ENCODE data around the gene CHST7. TPM values are rescaled to one million over a fixed set of nuclear protein-coding genes. Genes with fewer than 3 reads are reported as not detected.

CHST7 gene
- total and polyA plus RNA-seq, 2 of the 8 experiments (the other 6 are each of a cell fraction or from before 2014, with no cell fraction given): 7.9 to 14.1 TPM

DNA sequence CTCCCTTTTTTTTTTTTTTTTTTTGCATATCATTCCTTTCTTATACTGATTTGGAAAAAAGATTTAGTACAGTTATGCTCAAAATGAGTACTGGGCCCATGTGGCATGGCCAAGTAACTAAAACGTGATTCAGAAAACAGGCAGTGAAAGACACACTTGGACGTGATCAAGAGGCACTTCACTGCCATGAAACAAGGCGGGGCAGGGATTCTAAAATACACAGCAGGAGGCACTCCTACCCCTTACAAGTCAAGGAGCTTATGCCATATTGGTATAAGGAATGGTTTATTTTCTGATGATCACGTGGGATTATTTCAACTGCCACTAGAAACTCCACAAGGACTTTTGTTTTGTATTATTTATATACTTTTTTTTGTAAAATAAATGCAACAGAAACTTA is 72.0 kb downstream of the CHST7 start:
- Histone ChIP-seq H3K79me2 (ENCODE audit: control insufficient read depth in 1 of 2, insufficient read depth in 2 of 2, low read length in 2 of 2) (no peaks in the 10 kb centered on the region), H3K4me2 (ENCODE audit: insufficient read depth in 1 of 2, low read depth in 2 of 2, low read length in 2 of 2) (no peak overlapping the region), H2AFZ (ENCODE audit: low read length) (no peak overlapping the region), H3K4me1 (replicated peaks in 1 of 4; ENCODE audit: control insufficient read depth in 3 of 4, insufficient read depth in 4 of 4, low read length in 3 of 4) (peaks cover 0 to 18% (median 12%) of the 10 kb centered on the region in 4 experiments; a peak in 5 of 7 replicates), H2BK15ac (ENCODE audit: low read length) (no peak overlapping the region), H2AK5ac (ENCODE audit: low read depth, low read length) (no peak overlapping the region), H3K79me1 (ENCODE audit: low read depth, low read length) (no peaks in the 10 kb centered on the region), H3K9me3 (ENCODE audit: insufficient read depth in 2 of 2, low read depth in 1 of 2, low read length in 1 of 2) (no peaks in the 10 kb centered on the region), H3K14ac (ENCODE audit: insufficient read length) (no peak overlapping the region), H4K20me1 (replicated peaks in 1 of 2; ENCODE audit: control insufficient read depth in 1 of 2, insufficient read depth in 2 of 2, low read length in 2 of 2) (no peaks in the 10 kb centered on the region), H3K9ac (replicated peaks in 1 of 4; ENCODE audit: extremely low read depth in 1 of 4, low read depth in 3 of 4, low read length in 3 of 4) (no peak overlapping the region), H3K36me3 (ENCODE audit: control insufficient read depth in 2 of 4, insufficient read depth in 4 of 4, low read length in 3 of 4) (peaks cover 0 to 6% (median 0%) of the 10 kb centered on the region in 4 experiments; a peak in 2 of 8 replicates), H3K4ac (replicated peaks; ENCODE audit: insufficient read length, low read depth, low read length) (no peak overlapping the region), H3K23me2 (ENCODE audit: low read depth, low read length) (no peaks in the 10 kb centered on the region), H2BK120ac (replicated peaks; ENCODE audit: low read depth, low read length) (no peak overlapping the region), H2BK5ac (ENCODE audit: low read depth, low read length) (no peak overlapping the region), H3K56ac (replicated peaks; ENCODE audit: insufficient read length, low read depth, low read length) (no peak overlapping the region), H3K27ac (ENCODE audit: low read depth, low read length) (no peak overlapping the region), H3K23ac (ENCODE audit: insufficient read length) (no peak overlapping the region), H3K18ac (ENCODE audit: extremely low read depth, low read length) (no peak overlapping the region), H3K4me3 (ENCODE audit: extremely low read depth in 1 of 4, insufficient read depth in 2 of 4, low read depth in 3 of 4, low read length in 4 of 4) (no peak overlapping the region), H2BK12ac (ENCODE audit: low read depth, low read length) (no peak overlapping the region), H3K27me3 (replicated peaks in 1 of 4; ENCODE audit: control insufficient read depth in 3 of 4, extremely low read depth in 1 of 4, insufficient read depth in 3 of 4, low read length in 3 of 4) (no peaks in the 10 kb centered on the region), H4K8ac (ENCODE audit: extremely low read depth, insufficient read depth, low read length) (no peak overlapping the region), H4K5ac (ENCODE audit: insufficient read length, low read depth, low read length) (no peak overlapping the region), H4K91ac (replicated peaks; ENCODE audit: insufficient read length, low read length) (no peak overlapping the region), H2BK20ac (ENCODE audit: low read length) (no peak overlapping the region)
- WGBS, 2 experiments (ENCODE audit: extremely low coverage in 1 of 2, insufficient coverage in 1 of 2, insufficient read length in 1 of 2, insufficient replicate concordance in 2 of 2, low coverage in 1 of 2, low lambda C conversion rate in 2 of 2, missing lambda C conversion rate in 1 of 2): 92% methylated on average over 4 of the region's 4 CpGs; no CpG with 5 or more reads in 1 of the 2 experiments
- ChIA-PET POLR2A (ENCODE audit: partially characterized antibody) (no interaction called here), CTCF (ENCODE audit: partially characterized antibody) (interaction anchor here (0.6 kb wide), 1 partner anchor 159 kb away, joined by 3 read pairs; no protein-coding TSS in a partner anchor)
- no peak for FAIRE-seq
- TF ChIP-seq SRF (IDR thresholded peaks at IDR 0.05; ENCODE audit: low read depth, low read length) (no peak), PHF8 (conservative IDR thresholded peaks at IDR 0.05; ENCODE audit: low read depth, low read length) (no peak)
- DNase-seq (ENCODE audit: low read depth in 1 of 2, low spot score in 2 of 2): no peak

Data from H1 (cell line).